ENCODE results near the gene SYNJ1.
"Not testable (repeated sequence)": the region's sequence is repeated elsewhere in the genome, so short reads cannot be mapped to it uniquely, and the experiment has no call there.

- TF ChIP-seq CTCF (IDR thresholded peaks at IDR 0.05); REST (IDR thresholded peaks at IDR 0.05; ENCODE audit: insufficient read depth in 1 of 2, low read depth in 2 of 2, low read length in 1 of 2); POLR2AphosphoS5 (IDR thresholded peaks at IDR 0.05; ENCODE audit: low read depth, low read length); SIN3A (IDR thresholded peaks at IDR 0.05; ENCODE audit: borderline replicate concordance, insufficient read depth, low read depth, low read length): not testable (repeated sequence)
These were observed 66.6 kb downstream of the SYNJ1 start for GRCh38 chr21:32661026-32661782.
